ENCODE data around the gene FLT4. TPM values are rescaled to one million over a fixed set of nuclear protein-coding genes. Genes with fewer than 3 reads are reported as not detected.
A peak's percentile ranks its signal among the peaks of the same experiment; 100 is the strongest.
"Not testable (repeated sequence)": the region's sequence is repeated elsewhere in the genome, so short reads cannot be mapped to it uniquely, and the experiment has no call there.

Gene FLT4
- 1 to 10 TPM; 5.6 to 8.2 TPM for total RNA-seq
- long read RNA-seq = 0 reads

- intact Hi-C loops (cut with DNase I) = no loop called here
- ATAC-seq = peak; percentile 24 to 36
- no peak for DNase-seq
Observed at GRCh38 chr5:180649297-180650039, at the start of gene FLT4. Gene FLT4 (minus strand): TSS chr5:180649600. CDS start chr5:180649545, 55 bp downstream.

GRCh38 chr5:180699042-180699441 is 49.6 kb upstream of the FLT4 start:
- intact Hi-C loops (cut with DNase I) = no loop called here
- DNase-seq (no peak), ATAC-seq (no peak)

GRCh38 chr5:180696116-180696515 is 46.7 kb upstream of the FLT4 start:
- intact Hi-C loops (cut with DNase I) = no loop called here
- no peak for ATAC-seq
- DNase-seq = no peak

- ATAC-seq (no peak), DNase-seq (no peak)
- intact Hi-C loops (cut with DNase I) = no loop called here
Observed at GRCh38 chr5:180692429-180692828, 43.0 kb upstream of the FLT4 start.

GRCh38 chr5:180691046-180691445 is 41.6 kb upstream of the FLT4 start:
- intact Hi-C loops (cut with DNase I) = no loop called here
- ATAC-seq (no peak), DNase-seq (no peak)

- DNase-seq = no peak
Observed at GRCh38 chr5:180690562-180690961, 41.2 kb upstream of the FLT4 start.

GRCh38 chr5:180689775-180690174 is 40.4 kb upstream of the FLT4 start:
- intact Hi-C loops (cut with DNase I) = no loop called here
- ATAC-seq = no peak

More at GRCh38 chr5:180690562-180690961, 41.2 kb upstream of the FLT4 start:
- no peak for ATAC-seq
- intact Hi-C loops (cut with DNase I) = no loop called here

GRCh38 chr5:180689071-180689694 is 39.8 kb upstream of the FLT4 start:
- intact Hi-C loops (cut with DNase I) = no loop called here
- ATAC-seq = no peak
- DNase-seq = no peak

More at GRCh38 chr5:180689775-180690174, 40.4 kb upstream of the FLT4 start:
- no peak for DNase-seq

GRCh38 chr5:180688330-180689070 is 39.1 kb upstream of the FLT4 start:
- DNase-seq (no peak), ATAC-seq (no peak)
- intact Hi-C loops (cut with DNase I) = no loop called here

- DNase-seq; ATAC-seq; intact Hi-C loops (cut with DNase I): not testable (repeated sequence)
Observed at GRCh38 chr5:180686799-180687198, 37.4 kb upstream of the FLT4 start.

- DNase-seq (no peak), ATAC-seq (no peak)
- intact Hi-C loops (cut with DNase I) = no loop called here
Observed at GRCh38 chr5:180684623-180685161, 35.3 kb upstream of the FLT4 start.

GRCh38 chr5:180683220-180683922 is 34.0 kb upstream of the FLT4 start:
- ATAC-seq = no peak
- no peak for DNase-seq
- intact Hi-C loops (cut with DNase I) = no loop called here

- DNase-seq (no peak), ATAC-seq (no peak)
- intact Hi-C loops (cut with DNase I) = no loop called here
Observed at GRCh38 chr5:180682560-180682959, 33.2 kb upstream of the FLT4 start.

GRCh38 chr5:180682008-180682407 is 32.6 kb upstream of the FLT4 start:
- intact Hi-C loops (cut with DNase I); ATAC-seq; DNase-seq: not testable (repeated sequence)

- intact Hi-C loops (cut with DNase I); DNase-seq; ATAC-seq: not testable (repeated sequence)
Observed at GRCh38 chr5:180678319-180678718, 28.9 kb upstream of the FLT4 start.

- intact Hi-C loops (cut with DNase I) = no loop called here
- ATAC-seq (no peak), DNase-seq (no peak)
Observed at GRCh38 chr5:180675036-180675635, 25.7 kb upstream of the FLT4 start.

GRCh38 chr5:180674090-180674475 is 24.7 kb upstream of the FLT4 start:
- DNase-seq; intact Hi-C loops (cut with DNase I): not testable (repeated sequence)
- peak in 1 of 2 donors; percentile 46 for ATAC-seq

- intact Hi-C loops (cut with DNase I) = no loop called here
- DNase-seq (no peak), ATAC-seq (peak in 1 of 2 donors; percentile 23)
Observed at GRCh38 chr5:180673371-180674089, 24.1 kb upstream of the FLT4 start.
